Fibroblast of villous mesenchyme (primary cell): ENCODE results near the gene DBX2. TPM values are rescaled to one million over a fixed set of nuclear protein-coding genes. Genes with fewer than 3 reads are reported as not detected.
"Not testable (repeated sequence)": the region's sequence is repeated elsewhere in the genome, so short reads cannot be mapped to it uniquely, and the experiment has no call there.

ENCODE experiments used
- DNase-seq: peaks from one replicate; pipeline ENCODE4 v3.0.0-alpha.2; 2010; ENCODE audit warnings: low read depth
- H3K4me3 ChIP-seq: 2 replicates; pipeline ENCODE4 v1.5.1; 2011; ENCODE audit warnings: low read depth, mild to moderate bottlenecking, low read length
- CTCF ChIP-seq: IDR thresholded peaks from 2 replicates; pipeline ENCODE4 v1.5.1; 2012; ENCODE audit warnings: low read depth, mild to moderate bottlenecking, low read length; ENCODE audit not compliant: insufficient read depth
- total RNA-seq: library from RNA; depleted of rRNA; stranded (reverse); fragments of >200 nt; gene quantifications from 2 replicates; pipeline ENCODE4 v1.2.3, GENCODE V29; 2012

DBX2 gene
- total RNA-seq, 1 donor = not detected

- H3K4me3 ChIP-seq = no peak overlapping the region
- TF ChIP-seq CTCF = no peak
- no peak for DNase-seq
Measured at GRCh38 chr12:45014396-45014795, 36.5 kb downstream of the DBX2 start.

DNA sequence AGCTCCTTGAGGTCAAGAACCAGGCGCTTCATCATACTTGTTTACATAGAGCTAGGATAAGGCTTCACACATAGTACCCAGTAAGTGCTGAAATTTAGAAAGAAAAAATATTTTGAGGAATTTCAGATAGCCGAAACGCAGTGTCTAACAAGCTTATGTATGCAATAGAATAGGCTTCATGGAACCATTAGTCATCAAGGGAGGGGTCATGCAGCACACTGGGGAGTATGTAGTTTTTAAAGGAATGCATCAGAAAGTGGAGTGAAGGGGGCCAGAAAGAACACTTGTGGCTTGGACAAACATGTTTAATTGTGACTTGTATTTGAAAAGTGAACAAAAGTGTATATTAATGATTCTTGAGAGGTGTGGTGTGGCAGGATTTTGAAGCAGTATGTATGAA, 38.1 kb downstream of the DBX2 start:
- no peak overlapping the region for H3K4me3 ChIP-seq
- no peak for DNase-seq
- no peak for TF ChIP-seq CTCF

DNA sequence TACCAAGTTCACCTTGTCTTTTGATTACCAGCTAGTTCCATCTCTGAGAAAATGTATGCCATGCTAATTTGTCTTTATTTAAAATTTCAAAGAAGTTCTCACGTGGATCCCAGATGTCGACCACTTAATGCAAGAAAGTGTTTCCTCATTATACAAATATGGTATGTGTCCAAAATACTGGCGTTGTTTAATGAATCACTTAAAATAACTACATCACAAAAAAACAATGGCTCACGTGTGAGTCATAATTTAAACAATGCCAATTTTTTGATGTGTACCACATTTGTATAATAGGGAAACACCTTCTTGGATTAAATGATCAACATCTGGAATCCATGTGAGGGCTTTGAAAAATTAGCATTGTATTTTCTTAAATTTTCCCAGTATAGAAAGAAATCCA, 40.8 kb downstream of the DBX2 start:
- DNase-seq = no peak
- no peak overlapping the region for H3K4me3 ChIP-seq
- TF ChIP-seq CTCF = no peak

DNA sequence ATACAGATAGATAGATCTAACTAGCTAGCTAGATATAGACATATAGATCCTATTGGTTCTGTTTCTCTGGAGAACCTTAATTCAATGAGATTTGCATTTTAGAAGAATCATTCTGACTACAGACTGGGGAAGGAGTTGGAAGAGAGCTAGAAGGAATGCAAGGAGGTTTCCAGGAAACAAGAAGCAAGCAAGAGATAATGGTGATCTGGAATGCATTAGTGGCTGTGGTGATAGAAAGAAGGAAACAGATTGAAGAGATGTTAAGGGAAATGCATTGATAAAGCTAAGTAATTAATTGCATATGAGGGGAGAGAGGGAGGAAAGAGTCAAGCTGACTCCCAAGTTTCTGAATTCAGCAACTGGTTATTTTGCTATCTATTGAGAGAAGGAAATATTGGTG, 42.7 kb downstream of the DBX2 start:
- no peak overlapping the region for H3K4me3 ChIP-seq
- no peak for DNase-seq
- no peak for TF ChIP-seq CTCF

DNA sequence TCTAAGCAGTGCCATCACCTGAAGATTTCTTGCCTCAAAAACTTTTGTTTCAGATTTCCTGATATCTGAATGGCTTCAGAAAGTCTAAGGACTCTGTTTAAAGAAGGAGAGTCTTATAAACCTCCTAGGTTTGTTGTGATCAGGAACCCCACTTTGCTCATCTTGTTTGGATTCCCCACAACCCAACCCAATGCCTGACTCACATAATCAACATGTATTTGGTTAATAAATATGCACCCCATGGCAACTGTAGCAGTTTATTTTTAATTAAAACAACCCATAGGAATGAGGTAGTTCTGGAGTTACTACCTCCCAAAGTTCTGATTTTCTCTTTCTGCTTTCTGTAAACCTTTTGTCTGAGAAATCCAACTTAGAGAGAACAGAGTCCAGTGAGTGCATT, 51.5 kb downstream of the DBX2 start:
- H3K4me3 ChIP-seq = no peak overlapping the region
- no peak for DNase-seq
- TF ChIP-seq CTCF = no peak

- no peak overlapping the region for H3K4me3 ChIP-seq
- DNase-seq = no peak
- no peak for TF ChIP-seq CTCF
Measured at GRCh38 chr12:44993161-44993560, 57.7 kb downstream of the DBX2 start.

- not testable (repeated sequence) for DNase-seq, H3K4me3 ChIP-seq
Measured at GRCh38 chr12:44984863-44985262, 66.0 kb downstream of the DBX2 start.
